HG03135 (cell line): Measurements from ENCODE around the gene BST2.

Source experiments
- ATAC-seq: cut with Tn5 transposase; IDR thresholded peaks from one replicate; pipeline ENCODE4 v1.9.1; 2021; ENCODE audit warnings: mild to moderate bottlenecking, moderate library complexity; ENCODE audit not compliant: unreplicated experiment

BST2 gene

DNA sequence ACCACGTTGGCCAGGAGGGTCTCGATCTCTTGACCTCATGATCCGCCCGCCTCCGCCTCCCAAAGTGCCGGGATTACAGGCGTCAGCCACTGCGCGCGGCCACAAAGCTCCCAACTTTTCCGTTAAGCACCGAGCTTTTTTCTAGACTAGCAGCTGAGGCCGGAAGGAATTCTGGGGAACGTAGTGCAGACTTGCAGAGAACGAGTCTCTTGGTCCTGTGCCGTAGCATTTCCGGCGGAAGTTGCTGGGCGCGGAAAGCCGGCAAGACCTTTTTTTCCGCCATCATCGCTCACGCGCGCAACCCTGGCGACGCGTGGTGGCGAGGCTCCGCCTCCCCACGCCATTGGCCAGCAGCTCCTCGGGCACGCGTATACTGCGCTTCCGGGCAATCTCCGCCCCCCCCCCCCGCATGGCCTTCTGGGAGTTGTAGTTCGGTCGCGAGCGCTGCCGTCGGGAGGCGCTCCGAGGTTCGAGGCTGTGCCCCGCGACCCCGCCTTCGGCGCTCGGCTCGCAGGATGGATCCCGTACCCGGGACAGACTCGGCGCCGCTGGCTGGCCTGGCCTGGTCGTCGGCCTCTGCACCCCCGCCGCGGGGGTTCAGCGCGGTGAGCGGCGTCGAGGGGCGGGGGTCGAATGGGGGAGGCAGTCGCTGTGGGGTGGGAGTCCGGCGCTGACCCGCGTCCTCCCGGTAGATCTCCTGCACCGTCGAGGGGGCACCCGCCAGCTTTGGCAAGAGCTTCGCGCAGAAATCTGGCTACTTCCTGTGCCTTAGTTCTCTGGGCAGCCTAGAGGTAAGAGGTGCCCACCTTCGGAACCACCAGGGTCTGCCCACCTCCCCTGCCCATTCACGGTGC is 14.4 kb upstream of the BST2 start, which contains the start of gene MVB12A:
Gene MVB12A, plus strand, starts transcription at position 427 of the 854 bp plus-strand sequence. Its CDS starts 89 bp downstream, at position 516.
- peak; percentile 85 for ATAC-seq

GRCh38 chr19:17419154-17419620 is 13.8 kb upstream of the BST2 start:
- no peak for ATAC-seq

DNA sequence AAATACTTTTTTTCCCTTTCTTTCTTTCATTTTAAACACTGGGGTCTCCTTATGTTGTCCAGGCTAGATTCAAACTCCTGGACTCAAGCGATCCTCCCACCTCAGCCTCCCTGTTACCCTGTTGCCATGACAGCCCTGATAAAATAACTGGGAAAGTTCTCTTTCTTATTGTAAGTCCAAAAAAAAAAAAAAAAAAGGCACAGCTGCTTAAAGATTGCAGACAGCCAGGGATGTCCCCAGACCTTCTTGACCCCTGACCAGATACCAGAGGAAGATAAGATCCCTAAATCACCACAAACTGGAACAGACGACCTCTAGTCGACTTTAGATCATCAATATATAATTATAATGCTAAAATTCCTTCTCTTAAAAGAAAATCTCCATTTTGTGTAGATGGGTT is 13.3 kb upstream of the BST2 start:
- no peak for ATAC-seq

- no peak for ATAC-seq
Observed at GRCh38 chr19:17415121-17415520, 9.7 kb upstream of the BST2 start.

GRCh38 chr19:17414097-17414496 is 8.7 kb upstream of the BST2 start:
- no peak for ATAC-seq

GRCh38 chr19:17411801-17412200 is 6.4 kb upstream of the BST2 start:
- no peak for ATAC-seq

GRCh38 chr19:17409990-17410389 is 4.6 kb upstream of the BST2 start:
- no peak for ATAC-seq

DNA sequence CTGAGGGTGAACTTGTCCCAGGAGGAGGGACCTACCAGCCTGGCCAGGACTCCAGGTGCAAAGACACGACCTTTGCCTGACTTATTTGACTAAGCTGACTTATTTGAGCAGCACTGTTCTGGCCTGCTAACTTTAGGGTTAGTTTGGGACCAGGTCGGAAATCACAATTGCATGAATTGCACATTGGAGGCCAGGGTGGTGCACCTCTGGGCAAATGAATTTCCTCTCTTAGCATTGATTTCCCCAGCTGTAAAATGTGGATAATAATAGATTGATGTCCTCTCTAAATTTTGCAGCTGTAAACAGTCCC is 1.4 kb upstream of the BST2 start:
- no peak for ATAC-seq

DNA sequence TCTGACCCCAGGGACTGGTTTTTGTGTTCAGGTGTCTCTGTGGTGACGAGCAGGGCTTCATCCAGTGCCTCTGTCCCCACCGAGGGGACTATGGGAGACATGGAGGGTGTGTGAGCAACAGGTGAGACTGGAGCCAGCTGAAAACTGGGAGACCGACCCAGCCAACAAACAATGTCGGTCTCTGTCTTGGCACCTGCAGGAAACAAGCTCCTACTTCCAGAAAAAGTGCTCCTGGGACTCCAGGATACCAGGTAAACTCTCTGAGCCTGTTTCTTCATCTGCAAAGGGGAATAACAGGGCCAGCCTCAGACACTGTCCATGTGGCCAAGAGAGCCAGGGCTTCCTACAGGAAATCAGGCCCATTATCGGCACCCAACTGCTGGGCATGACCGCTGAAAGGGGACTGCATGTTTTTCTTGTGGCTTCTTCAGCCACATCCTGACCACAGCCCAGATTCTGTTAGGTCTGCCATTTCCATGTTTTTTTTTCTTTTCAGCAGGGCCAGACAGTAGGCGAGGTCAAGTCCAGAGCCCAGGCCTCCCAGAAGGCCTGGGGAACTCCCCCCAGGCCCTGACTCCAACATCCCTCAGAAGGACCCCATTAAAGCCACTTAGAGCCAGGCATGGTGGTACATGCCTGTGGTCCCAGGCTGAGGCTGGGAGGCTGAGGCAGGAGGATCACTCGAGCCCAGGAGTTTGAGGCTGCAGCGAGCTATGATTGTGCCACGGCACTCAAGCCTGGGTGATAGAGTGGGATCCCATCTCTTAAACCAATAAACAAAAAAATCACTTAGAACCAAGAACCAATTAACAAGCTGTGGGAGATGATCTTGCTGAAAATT is 836 bp upstream of the BST2 start:
- ATAC-seq = peak; percentile 11

- peak; percentile 11 for ATAC-seq
Observed at GRCh38 chr19:17404621-17405249, 695 bp downstream of the BST2 start.

- no peak for ATAC-seq
Observed at GRCh38 chr19:17404015-17404414, 1.4 kb downstream of the BST2 start.

- ATAC-seq = no peak
Observed at GRCh38 chr19:17402982-17403855, 2.2 kb downstream of the BST2 start.

- ATAC-seq = no peak
Observed at GRCh38 chr19:17401628-17402027, 3.8 kb downstream of the BST2 start.

DNA sequence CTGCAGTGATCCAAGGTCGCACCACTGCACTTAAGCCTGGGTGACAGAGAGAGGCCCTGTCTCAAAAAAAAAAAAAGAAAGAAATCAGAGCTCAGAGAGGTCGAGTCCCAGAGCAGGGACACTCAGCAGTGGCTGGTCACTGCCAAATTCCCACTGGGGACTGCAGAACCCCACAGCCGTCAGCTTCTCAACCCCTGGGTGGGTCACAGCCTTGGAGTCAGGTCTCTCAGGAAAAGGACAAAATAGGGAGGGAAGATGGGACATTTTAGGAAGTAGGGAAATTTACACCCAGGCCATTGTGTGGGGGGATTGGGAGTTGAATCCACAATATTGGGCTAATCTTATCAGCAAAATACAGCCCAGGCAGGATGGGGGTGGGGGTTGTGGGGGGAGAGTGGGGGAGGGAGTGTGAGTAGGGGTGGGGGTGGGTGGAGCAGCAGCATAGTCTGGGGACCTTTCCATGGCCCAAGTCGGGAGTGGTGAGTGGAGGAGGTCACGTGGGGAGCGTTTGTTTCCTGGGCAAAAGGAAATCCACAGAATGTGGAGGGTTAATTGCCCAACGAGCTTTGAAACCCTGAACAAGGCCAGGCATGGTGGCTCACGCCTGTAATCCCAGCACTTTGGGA is 6.4 kb downstream of the BST2 start:
- no peak for ATAC-seq

DNA sequence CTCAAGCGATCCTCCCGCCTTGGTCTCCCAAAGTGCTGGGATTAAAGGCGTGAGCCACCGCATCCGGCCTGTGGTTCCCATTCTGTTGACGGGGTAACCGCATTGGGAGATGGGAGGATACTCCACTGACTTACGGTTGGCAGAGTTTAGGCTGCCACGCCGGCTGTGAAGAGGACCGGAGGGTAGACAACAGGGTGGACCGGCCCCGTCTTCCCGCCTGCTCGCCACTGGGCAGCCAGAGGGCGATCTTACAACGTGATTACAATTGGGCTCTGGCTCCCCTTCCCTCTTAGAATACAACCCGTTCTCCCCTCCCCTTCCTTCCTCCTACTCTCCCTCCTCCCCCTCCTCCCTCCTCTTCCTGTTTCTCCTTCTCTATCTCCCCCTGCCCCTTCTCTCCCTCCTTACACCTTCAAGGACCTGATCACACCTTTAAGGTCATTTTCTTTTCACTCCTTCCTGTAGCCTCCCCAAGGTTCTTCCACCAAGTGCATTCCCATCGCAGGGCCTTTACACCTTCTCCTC is 10.5 kb downstream of the BST2 start:
- no peak for ATAC-seq

DNA sequence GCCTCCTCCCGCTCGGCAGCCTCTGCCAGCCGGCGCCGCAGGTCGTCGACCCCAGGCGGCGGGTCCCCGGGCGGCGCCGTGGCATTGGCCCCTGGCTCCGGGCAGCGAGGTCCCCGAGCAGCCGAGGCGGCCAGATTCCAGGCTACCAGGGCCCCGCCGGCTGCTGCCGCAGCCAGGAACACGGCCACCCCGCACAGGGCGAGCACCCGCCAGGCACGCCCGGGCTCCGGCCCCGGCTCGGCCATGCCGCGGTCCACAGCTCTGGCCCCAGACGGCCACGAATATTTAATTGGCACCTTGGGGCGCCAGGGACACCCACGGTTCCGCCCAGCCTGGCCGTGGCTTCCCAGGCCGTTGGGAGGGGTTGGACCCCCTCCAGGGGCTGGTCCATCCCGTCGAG is 11.5 kb downstream of the BST2 start, which contains the start of gene CCDC194:
Gene CCDC194, minus strand, starts transcription at position 283 of the 400 bp plus-strand sequence. Its CDS starts 38 bp downstream, at position 245.
- no peak for ATAC-seq

DNA sequence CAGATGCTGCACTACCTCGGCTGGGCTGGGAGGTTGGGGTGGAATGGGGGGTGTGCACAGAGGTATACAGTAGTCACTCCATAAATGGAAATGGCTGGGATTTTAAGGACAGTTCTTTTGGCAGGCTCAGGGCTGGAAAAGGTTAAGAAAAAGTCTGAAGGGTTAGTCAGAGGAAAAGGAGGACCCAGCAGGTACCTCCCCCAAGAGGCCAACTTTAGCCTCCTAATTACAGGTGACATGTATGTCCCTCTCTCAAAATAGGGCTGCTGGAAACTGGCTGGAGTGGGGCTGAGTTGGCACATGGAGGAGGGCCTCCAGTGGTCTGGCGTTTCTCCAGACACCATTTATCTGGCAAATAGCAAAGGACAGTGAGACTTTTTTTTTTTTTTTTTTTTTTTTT is 12.4 kb downstream of the BST2 start:
- ATAC-seq = no peak

DNA sequence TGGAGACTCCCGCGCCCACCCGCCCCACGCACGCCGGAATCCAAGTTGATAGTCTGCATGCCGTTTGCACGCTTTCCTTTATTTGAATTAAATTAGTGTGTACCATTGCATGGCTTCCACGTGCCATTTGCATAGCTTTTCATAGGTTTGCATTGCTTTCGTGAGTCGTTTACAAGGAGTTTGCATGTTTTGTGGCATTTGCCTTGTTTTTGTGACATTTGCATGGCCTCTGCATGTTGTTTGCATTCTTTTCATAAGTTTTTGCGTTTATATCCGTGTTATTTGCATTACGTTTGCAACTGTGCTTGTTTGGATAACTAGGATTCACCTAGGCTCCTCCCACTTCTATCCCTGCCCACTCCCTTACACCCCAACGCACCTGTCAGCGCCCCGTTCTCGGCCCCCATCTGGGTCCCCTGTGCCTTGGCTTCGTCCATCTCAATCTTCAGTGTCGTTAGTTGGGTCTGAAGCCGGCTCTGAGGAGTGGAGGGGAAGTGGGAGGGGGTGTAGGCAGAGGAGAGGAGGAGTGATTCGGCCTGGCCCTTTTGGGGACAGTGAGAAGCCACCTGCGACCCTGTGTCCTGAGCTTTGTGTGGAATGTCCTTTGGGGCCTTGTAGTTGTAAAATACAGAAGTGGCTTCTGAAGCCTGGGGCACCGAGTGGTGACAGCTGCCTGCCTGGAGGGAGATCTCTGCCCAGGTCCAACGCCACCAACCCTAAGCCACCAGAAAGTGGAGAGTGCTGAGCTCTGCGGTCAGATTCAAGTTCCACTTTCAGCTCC is 13.9 kb downstream of the BST2 start:
- ATAC-seq = no peak
